Measurements from ENCODE around the gene EFCC1.

The EFCC1 gene

DNA sequence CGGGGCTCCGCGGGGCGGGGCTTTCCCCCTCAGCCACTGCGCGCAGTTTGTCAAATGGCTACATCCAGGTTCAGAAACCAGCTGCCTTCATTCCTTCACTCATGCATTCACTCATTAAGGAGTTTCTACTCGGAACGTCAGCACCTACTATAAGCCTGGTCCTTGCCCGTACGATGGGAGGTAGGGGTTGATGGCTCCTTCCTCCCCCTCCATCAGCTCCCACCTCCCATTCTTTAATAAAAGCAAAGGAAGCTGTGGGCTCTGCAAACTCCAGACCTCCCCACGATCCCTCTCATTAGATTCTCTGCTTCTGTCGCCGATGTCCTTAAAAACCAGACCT lies 7.0 kb upstream of the EFCC1 start:
- DNase-seq: peak in 3 of 56 donors; percentile 15 to 41 (median 31)

DNA sequence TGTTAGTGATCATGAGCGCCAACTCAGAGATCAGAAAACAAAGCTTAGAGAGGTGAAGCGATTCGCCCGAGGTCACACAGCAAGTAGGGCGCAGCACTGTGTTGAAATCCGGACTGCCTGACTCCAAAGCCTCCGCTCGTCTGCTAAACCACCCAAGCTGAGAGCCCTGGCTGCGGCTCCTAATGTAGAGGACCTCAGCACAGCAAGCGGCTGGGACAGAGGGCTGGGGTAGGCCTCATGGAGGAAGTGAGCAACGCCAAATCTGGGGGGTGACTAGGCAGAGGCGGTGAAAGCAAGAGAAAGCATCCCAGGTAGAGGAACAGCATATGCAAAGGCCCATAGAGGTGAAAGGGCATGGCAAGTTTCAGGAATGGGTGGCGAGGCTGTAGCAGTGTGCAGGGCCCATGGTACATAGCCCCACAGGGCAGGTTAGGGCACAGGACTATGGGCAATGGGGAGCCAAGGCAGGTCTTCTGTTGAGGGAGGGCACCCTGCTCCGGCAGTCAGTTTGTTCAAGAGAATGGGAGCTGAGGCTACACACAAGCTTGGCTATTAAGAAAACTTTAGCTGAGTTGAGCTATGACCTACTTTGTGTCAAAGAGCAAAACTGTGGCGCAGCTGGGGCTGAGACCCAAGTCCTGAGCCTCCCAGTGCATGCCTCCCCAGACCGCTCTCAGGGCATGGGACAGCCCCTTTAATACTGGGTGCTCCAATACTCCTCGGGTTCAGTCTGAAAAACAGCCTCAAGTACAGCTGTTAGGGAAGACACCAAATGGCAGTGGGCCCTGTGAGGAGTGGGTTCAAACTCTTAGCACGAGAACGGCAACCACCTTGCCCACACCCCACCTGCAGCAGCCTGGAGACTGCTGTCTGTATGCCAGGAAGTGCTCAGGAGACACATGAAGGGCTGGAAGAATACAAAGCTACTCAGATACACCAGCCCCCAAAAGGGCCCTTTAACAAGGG lies 6.2 kb upstream of the EFCC1 start:
- no peak for DNase-seq

DNA sequence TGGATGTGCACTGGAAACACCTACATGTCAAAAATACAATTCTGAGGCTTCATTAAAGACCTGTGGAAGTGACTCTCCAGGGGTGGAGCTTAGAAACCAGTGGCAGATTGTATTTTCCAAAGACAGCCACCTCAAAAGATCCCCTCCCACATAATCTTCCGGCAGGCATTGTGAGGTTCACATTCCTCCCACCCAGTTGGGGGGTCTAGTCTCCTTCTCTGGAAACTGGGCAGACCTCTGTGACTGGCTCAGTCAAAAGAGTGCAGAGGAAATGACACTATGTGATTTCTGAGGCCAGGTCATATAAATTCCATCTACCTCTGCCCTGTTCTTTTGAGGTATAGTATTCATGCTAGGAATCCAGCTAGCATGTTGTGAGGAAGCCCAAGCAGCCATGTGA lies 5.4 kb upstream of the EFCC1 start:
- no peak for DNase-seq

DNA sequence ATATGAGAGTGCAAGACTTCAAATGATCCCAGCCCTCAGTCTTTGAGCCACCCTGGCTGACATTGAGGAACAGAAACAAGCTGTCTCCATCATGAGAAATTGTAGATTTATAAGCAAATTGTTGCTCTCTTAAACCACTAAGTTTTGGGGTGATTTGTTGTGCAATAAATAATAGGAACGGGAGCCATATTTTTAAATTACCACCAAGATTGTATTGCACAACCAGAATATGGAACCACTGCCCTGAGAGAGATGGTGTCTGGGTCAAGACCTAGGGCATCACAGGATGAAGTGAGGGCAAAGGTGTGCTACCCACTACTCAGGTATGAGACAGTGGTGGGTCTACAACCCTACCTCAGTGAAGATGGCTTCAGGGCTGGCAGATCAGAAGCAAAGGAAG lies 4.9 kb upstream of the EFCC1 start:
- DNase-seq: no peak

DNA sequence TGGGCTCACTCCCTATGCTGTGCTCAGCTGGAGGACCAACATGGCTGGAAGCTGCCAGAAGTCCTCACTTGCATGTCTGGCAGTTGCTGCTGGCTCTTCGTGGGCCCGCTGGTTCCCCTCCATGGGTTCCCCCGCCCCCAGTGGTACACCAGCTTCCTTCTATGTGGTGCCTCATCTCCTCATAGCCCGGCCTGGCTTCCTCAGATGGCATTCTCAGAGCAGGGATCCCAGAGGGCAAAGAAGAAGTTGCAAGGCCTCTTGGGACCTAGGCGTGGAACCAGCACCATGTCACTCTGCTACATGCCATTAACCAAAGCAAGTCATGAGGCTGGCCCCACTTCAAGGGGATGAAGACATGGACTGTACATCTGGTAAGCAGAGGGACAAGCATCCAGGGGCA lies 4.4 kb upstream of the EFCC1 start:
- DNase-seq: no peak

DNA sequence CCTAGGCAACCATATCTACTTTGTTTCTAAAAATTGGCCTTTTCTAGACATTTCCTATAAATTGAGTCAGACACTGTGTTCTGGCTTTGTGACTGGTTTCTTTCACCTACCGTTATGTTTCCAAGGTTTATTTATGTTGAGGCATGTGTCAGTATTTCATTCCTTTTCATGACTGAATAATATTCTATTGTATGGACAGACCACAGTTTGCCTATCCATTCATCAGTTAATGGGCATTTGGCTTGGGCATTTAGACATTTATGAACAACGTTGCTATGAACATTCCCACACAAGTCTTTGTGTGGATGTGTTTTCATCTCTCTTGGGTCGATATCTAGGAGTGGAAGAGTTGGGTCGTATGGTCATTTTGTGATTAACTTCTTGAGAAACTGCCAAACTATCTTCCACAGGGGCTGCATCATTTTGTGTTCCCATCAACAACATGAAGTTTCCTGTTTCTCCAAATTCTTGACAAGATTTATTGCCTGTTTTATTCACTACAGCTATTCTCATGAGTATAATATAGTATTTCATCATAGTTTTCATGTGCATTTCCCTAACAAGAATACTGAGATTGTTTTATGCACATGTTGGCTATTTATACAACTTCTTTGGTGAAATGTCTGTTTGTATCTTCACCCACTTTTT lies 3.5 kb upstream of the EFCC1 start:
- no peak for DNase-seq

DNA sequence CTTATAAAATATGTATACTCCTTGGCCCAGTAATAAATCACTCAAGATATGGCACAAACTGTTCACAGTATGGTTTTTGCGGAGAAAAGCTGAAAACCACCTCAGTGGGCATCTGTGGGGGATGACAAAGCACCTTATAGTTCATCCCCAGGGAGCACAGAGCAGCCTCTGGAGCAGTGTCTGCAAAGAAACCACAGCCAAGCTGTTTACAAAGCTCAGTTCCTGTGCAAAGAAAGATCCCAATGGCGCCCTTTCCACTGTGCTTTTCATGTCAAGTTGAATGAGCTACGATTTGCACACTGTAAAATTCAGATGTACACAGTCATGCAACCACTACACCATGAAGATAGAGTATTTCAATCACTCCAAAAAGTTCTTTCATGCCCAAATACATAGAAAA lies 2.5 kb upstream of the EFCC1 start:
- DNase-seq: no peak

DNA sequence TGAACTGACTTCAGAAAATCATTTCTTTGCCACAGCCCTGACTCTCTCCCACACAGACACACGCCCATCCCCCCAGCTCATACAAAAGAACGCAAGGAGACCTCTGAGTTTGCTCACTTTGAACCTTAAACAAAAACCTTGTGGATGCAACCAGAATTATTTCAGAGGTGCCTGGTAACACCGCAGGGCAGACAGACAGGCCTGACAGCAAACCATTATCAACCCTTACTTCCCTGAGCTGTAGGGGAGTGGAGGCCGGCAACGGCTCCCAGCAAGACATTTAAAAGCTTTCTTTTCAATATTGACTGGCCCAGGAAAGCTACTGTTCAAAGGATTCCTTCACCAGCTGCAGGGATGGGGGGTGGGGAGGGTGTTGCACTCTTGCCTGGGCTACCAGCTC lies 2.0 kb upstream of the EFCC1 start:
- no peak for DNase-seq

DNA sequence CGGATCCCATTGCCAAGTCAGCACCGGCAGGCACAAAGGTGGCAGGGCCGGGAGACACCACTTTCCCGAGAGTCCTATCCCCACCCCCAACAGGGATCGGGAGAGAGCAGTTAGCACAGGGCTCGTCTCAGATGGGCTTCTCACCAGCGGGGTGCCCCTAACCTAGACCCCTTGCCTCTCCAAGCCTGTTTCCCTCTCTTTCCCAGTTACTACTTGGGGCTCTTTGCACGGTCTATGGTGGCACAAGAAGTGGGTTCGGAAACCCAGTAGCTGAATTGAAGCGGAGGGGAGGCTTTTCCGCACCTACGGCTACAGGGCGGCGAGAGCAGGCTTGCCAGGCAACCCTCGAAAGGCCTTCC lies 383 bp upstream of the EFCC1 start:
- no peak for DNase-seq

DNA sequence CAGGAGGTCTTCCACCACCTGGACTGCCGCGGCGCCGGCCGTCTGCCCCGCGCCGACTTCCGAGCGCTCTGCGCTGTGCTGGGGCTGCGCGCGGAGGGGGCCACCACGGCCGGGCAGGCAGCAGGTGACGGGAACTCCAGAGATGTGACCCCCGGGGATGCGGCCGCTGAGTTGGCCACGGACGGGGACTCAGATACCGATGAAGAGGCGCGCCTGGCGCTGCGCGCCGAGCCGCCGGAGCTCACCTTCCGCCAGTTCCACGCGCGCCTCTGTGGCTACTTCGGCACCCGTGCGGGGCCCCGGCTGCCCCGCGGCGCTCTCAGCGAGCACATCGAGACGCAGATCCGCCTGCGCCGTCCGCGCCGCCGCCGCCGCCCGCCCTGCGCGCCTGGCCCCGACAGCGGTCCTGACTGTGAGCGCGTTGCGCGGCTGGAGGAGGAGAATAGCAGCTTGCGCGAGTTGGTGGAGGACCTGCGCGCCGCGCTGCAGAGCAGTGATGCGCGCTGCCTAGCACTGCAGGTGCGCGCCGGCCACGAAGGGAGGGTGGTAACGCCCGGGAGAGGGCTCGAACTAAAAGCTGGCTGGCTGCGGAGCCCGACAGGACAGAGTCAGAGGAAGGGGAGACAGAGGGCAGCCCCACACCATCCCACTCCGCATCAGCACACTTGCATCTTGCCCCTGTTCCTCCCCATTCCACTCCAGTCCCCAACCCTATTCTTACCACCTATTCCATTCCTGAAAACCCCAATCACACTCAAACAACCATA lies 885 bp downstream of the EFCC1 start:
- no peak for DNase-seq

DNA sequence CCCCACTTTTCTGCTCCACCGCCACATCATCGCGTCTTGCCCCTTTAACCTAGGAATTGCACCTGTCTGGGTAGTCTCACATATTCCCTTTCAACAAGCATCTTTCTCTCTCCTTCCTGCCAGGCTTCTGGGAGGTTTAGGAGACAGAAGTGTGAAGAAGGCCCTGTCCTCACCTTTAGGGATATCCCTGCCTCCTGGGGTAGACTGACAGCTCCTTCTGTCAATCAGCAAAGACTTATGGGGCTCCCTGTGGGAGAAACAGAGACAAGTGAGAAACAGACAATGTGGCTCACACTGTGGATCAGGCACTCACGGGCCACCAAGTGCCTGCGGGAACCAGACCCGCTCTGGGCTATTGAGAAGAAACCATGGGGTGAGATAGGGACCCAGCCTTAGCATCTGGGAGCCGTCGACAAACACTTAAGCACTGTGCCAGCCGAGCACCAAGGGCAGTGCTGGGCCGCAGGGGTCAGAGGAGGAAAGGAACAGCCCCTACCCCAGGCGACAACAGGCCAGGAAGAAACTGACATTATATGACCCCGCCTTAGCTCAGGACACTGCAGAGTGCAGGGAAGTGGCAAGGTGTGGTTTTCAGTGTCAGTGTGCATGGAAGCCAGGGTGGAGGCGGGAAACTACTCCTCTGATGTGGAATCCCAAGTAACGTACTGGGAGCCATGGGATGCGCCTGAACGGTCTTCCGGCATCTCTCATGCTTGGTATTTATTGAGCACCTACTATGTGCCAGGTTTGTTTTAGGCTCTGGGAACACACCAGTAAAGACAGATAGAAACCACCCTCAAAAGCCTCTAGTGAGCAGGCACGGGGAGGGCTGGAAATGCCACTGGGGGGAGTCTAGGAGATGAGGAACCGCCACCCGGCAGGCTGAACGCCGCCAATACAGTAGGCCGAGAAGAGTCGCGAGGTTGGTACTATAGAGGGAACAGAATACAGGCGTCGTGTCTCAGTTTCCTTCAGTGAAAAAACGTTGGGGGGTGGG lies 1.8 kb downstream of the EFCC1 start:
- DNase-seq: no peak

DNA sequence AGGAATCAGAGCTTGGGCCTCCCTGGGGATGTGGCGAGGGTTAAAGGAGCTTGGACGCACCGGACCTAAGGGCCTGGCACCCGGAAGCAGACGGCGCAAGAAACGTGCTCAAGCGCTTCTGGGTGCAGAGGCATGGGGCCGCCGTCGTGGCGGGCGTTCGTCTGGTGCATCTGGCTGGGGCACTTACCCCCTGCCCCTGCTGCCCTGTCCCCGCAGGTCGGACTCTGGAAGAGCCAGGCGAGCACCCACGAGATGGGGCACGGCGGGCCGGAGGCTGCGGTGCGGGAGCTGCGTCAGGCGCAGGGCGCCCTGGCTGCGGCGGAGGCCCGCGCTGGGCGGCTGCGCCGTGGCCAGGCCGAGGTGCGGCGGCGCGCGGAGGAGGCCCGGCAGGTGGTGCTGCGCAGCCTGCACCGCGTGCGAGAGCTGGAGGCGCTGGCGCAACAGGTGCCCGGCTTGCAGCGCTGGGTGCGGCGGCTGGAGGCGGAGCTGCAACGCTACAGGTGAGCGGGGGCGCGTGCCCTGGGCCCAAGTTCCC lies 2.5 kb downstream of the EFCC1 start:
- DNase-seq: no peak

DNA sequence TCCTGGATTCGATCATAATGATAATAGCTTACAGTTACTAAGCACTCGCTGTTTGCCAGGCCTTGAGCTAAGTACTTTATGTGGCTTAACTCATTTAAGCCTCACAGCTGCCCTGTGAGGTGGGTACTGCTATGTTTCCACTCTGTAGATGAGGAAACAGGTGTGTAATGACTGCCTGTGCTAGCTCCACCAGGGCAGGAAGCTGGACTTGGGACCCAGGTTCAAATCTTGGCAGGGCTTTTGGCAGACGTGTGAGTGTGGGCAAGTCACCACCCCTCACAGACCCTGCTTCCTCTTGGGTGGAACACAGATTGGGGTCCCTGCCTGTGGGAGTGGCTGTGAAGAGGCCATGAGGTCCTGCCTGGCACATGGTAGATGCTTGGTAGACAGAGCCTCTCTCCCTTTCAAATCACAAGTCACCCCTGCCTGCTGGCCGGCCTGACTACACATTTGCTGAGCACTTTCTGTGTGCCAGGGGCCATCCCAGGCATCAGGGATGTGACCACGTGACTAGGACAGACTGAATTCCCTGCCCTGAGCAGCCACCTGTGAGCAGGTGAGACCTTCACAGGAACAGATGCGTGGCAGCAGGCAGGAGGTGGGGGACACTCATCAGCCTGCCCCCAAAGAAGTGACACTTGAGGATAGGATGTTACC lies 3.7 kb downstream of the EFCC1 start:
- no peak for DNase-seq

DNA sequence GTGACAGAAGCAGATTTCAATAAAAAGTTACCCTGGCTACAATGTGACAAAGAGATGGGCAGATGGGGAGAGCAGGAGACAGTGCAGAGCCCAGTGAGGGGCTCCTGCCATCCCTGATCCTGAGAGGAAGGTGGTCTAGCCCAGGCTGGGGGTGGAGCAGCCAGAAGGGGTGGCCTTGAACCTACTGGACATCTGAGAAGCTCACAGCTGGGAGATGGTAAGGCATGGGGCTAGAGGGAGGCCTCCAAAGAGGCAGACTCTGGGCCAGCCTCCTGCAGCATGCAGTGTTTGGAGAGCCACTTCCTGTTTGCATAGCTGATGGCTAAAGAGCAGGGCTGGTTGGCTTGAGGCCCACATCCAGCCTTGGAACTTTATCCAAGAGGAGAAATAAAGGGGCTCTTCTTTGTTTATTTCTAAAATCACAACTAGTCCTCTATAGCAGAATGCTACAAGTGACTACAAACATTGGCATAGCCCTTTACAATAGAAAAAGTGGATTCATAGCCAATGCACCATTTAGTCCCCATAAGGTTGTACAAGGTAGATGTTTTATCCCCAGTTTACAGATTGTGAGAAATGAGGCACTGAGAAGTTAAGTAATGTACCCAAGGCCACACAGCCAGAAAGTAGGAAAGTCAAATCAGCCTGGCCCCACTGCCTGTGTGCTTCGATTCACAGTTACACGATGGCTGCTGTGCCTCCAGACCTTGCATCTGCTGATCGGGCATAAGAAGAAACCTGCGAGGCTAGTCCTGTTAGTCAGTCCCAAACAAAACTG lies 4.6 kb downstream of the EFCC1 start:
- no peak for DNase-seq

DNA sequence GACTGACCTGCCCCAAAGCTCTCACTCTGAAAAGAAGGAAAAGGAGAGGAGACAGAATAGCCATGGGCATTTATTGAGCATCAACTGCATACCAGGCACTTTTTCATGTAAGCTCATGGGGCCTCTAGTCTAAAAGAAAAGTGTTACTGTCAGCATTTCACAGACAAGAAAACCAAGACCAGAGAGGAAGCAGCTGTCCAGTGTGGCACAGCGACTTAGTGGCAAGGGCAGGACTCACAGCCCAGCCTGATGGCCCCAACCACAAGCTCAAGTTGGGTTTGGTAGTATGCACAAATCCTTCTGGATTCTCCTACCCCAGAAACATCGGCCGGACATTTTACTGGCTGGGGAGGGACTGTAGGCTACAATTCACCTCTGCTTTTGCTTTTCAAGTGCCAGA lies 5.8 kb downstream of the EFCC1 start:
- no peak for DNase-seq

DNA sequence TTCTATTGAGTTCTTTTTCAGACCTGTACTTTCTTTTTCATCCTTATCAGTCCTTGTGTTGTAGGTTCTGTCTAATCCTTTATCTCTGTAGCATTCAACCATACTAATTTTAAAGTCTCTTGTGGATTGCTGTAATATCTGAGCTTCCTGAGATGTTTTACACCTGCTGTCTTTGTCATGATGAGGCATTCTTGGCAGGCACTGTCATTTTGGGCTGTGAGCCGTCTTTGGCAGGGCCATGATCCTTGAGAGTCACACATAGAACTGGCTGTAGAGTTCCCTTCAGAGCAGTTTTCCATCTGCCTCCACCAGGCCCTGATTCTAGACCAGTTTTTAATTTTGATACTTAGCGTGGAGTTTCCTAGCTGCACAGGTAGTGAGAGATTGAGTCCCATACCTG lies 6.7 kb downstream of the EFCC1 start:
- no peak for DNase-seq

DNA sequence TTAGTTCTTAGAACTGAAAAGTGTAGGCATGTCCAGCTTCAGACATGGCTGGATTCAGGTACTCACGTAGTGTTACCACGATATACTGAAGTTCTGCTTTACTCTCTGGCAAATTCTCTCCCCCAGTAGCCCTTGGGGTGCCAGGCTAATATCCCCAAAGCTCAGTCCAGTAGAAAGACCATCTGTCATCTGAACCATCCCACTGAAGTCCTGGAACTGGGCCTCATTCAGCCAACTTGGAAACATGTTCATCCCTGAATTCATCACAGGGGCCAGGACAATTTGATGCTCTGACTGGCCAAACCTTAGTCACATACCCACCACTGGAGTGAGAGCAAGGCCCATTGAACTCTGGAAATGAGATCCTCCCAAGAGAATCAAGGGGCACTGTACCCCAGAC lies 8.2 kb downstream of the EFCC1 start:
- DNase-seq: no peak

DNA sequence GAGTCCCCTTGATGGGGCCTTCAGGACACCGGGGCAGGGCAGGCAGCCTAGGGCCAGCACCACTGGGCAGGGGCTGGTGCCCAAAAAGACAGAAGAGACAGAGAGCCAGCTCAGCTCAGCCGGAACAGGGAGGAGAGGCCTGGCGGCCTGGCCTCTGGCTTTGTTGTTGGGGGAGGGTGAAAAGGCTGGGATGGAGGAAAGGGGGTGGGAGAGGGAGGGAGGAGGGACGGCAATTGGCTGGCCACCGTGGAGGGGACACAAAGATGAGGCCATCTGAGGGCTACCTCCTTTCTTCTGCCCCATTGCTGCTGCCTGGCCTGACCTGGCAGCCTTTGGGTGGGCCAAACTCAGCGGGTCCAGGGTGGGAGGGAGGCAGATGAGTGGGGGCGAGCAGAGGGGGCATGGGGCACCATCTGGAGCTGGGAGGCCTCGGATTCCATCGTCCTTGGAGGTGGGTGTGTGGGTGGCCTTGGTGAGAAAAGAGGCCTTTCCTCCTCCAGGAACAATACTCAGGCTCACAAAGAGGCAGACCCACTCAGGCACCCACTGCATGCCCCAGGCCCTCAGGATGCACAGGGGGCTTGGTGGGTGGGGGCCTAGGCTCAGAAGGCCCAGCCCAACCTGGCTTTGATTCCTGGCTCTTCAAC lies 9.3 kb downstream of the EFCC1 start:
- no peak for DNase-seq

DNA sequence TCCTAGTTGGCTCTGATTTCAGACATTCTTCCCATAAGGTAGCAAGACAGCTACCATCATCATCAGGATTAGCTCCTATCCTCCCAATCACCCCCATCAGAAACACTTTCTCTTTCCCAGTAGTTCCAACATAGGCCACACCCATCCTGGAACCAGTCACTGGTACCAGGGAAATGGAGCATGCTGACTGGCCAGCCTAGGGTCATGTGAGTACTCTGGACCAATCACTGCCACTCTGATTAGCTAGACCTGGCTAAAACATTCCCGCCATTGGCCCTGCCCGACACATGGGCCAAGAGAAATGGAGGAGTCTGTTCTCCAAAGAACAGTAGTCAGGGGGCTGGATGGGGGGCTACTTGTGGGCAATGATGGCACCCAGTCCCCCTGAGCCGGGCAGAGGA lies 12.4 kb downstream of the EFCC1 start:
- no peak for DNase-seq

Measured in amygdala (tissue), 56 donors.